ENCODE data around the gene PCSK6.

The PCSK6 gene

GRCh38 chr15:101277038-101277822 is 212.3 kb downstream of the PCSK6 start, which contains the start of gene SELENOS:
SELENOS (minus strand) TSS chr15:101277485; CDS start chr15:101277417, 68 bp downstream.
- H3K27ac ChIP-seq (replicated peaks): peak within 1 kb of the TSS; percentile 76
- DNase-seq (ENCODE audit: low read depth in 1 of 2, low spot score in 1 of 2): peak; percentile 76 to 78

GRCh38 chr15:101276501-101277037 is 212.9 kb downstream of the PCSK6 start:
- peak overlapping the region; percentile 90 for H3K4me3 ChIP-seq (replicated peaks; ENCODE audit: insufficient read depth, low read length)
- peak overlapping the region; percentile 76 for H3K27ac ChIP-seq (replicated peaks)
- no peak for TF ChIP-seq POLR2AphosphoS5 (IDR thresholded peaks at IDR 0.05; ENCODE audit: low read depth)
- TF ChIP-seq, protein P1, sequence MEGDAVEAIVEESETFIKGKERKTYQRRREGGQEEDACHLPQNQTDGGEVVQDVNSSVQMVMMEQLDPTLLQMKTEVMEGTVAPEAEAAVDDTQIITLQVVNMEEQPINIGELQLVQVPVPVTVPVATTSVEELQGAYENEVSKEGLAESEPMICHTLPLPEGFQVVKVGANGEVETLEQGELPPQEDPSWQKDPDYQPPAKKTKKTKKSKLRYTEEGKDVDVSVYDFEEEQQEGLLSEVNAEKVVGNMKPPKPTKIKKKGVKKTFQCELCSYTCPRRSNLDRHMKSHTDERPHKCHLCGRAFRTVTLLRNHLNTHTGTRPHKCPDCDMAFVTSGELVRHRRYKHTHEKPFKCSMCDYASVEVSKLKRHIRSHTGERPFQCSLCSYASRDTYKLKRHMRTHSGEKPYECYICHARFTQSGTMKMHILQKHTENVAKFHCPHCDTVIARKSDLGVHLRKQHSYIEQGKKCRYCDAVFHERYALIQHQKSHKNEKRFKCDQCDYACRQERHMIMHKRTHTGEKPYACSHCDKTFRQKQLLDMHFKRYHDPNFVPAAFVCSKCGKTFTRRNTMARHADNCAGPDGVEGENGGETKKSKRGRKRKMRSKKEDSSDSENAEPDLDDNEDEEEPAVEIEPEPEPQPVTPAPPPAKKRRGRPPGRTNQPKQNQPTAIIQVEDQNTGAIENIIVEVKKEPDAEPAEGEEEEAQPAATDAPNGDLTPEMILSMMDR (IDR thresholded peaks at IDR 0.05; ENCODE audit: insufficient read depth, low read length): no peak
- TF ChIP-seq SPI1 (IDR thresholded peaks at IDR 0.05; ENCODE audit: borderline replicate concordance, low read depth): no peak
- TF ChIP-seq REST (IDR thresholded peaks at IDR 0.05; ENCODE audit: insufficient replicate concordance, low read depth): no peak
- TF ChIP-seq GABPA (IDR thresholded peaks at IDR 0.05; ENCODE audit: low read depth): no peak
- no peaks in the 10 kb centered on the region for H3K27me3 ChIP-seq (ENCODE audit: insufficient read depth, poor library complexity, severe bottlenecking)
- peak in 1 of 2 experiments; percentile 46 for DNase-seq (ENCODE audit: low read depth in 1 of 2, low spot score in 1 of 2)

More at GRCh38 chr15:101277038-101277822, 212.3 kb downstream of the PCSK6 start, which contains the start of gene SELENOS:
- Histone ChIP-seq H3K4me3 (replicated peaks; ENCODE audit: insufficient read depth, low read length) (peak within 1 kb of the TSS; percentile 90), H3K27me3 (ENCODE audit: insufficient read depth, poor library complexity, severe bottlenecking) (no peaks in the 10 kb centered on the region)
- TF ChIP-seq GABPA (IDR thresholded peaks at IDR 0.05; ENCODE audit: low read depth) (no peak), POLR2AphosphoS5 (IDR thresholded peaks at IDR 0.05; ENCODE audit: low read depth) (no peak; the same call in 1 of the 2 replicates), REST (IDR thresholded peaks at IDR 0.05; ENCODE audit: insufficient replicate concordance, low read depth) (no peak), SPI1 (IDR thresholded peaks at IDR 0.05; ENCODE audit: borderline replicate concordance, low read depth) (no peak)
- TF ChIP-seq, protein P1 (IDR thresholded peaks at IDR 0.05; ENCODE audit: insufficient read depth, low read length): no peak

DNA sequence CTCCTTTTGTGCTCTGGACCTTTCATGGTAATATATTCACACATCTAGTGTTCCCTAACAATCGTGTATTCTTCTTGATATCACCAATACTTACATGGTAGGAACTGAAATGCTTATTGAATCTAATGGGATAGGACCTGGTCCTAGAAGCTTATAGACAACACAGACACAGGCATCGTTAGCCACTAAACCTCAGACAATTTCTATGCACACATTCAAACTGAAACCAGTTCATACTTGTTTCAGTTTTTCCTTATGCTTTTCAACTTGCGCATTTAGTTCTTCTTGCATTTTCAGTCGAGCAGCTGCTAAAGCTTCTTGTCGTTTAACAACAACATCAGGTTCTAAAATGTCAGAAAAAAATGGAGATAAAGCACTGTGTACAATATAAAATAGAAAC is 214.5 kb downstream of the PCSK6 start:
- H3K27ac ChIP-seq (replicated peaks): no peak overlapping the region
- H3K4me3 ChIP-seq (replicated peaks; ENCODE audit: insufficient read depth, low read length): no peak overlapping the region
- TF ChIP-seq REST (IDR thresholded peaks at IDR 0.05; ENCODE audit: insufficient replicate concordance, low read depth) (no peak), POLR2AphosphoS5 (IDR thresholded peaks at IDR 0.05; ENCODE audit: low read depth) (no peak)
- TF ChIP-seq, protein P1 (IDR thresholded peaks at IDR 0.05; ENCODE audit: insufficient read depth, low read length): no peak
- H3K27me3 ChIP-seq (ENCODE audit: insufficient read depth, poor library complexity, severe bottlenecking): no peaks in the 10 kb centered on the region
- no peak for DNase-seq (ENCODE audit: low read depth in 1 of 2, low spot score in 1 of 2)

All from HL-60 (cell line).